Ecto neural progenitor cell (in vitro differentiated cells): ENCODE measurements around the gene IQCH.

ENCODE experiments used
- DNase-seq: peaks from one replicate; pipeline ENCODE4 v3.0.0-alpha.2; 2018; ENCODE audit warnings: low spot score

Gene IQCH

DNA sequence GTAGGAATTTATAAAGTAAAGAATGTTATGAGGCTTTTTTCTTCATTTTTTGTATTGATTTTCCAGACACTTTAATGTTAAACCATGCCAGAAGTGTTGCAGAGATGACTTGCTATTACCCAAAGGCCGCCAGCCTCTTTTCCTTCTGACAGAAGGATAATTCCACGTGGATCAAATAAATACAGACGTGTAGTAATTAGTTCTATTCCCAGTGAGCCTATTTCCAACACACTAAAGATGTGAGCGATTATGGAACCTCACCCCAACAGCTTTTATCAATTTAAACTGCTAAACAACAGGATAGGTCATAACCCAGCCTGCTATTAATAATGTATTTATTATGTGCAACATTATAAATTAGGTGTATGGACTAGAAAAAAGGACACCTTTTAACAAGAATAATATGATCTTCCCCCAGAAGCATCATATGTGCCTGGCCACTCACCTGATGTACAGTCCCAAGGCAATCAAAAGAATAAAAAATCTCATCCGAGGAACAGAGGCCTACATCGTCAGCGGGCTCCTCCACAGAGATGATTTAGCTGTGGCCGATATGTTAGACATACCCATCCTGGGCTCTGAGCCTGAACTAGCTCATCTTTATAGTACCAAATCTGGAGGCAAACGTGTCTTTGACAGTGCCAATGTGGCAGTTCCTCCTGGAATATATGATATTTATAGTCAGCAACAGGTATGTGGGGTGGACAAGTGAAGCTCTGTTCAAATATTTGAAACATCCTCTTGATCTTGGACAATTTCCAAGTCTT lies 140.5 kb downstream of the IQCH start:
- no peak for DNase-seq

DNA sequence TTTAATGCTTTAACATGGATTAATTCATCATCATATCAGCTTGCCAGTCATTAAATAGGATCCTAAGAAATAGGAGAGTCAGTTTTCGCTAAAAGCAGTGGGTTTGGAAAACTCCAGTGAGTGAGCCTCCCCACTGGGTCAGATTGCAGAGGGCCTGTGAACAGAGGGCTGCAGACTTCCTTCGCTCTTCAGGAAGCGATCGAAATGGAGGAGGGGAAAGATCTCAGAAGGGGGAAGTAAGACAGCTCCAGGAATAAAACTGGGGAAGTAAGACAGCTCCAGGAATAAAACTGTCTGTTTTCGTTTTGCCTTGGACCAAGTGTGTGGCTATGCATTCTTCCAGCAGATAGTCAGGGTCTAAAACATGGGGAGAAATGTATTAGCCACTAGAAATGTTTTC lies 141.5 kb downstream of the IQCH start:
- DNase-seq: no peak

DNA sequence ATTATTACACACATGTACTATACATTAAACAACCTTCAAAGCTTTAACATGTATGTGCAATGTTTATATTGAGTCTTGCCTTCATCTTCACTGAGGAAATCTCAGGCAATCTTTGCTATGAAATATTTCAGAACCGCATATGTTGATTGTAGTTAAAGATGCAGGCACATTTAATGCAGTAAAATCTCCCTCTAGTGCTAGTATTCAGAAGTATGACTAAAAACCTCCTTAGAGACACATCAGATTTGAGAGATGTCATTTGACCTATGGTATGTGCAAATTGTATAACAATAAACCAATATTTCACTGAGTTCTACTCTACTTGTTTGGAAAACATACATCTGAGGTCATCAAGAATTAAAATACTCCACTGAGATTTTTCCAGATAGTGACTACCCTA lies 142.6 kb downstream of the IQCH start:
- no peak for DNase-seq

DNA sequence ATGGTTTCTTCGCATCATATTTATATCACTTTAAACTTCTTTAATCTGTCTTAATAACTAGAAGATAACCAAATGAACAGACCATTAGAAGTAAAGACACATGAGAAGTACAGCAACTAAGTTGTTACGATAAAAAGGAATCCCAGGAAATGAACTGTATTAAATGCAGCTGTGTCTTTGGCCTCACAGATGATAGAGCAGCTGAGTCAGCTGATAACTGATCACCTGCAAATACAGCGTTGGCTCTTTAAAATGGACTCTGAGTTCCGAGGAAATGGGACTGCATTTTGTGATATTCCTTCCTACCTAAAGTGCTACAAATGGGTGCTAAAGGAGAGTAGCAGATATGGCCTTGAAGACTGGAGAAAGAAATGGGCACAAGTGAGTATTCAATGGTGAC lies 145.3 kb downstream of the IQCH start:
- DNase-seq: no peak

DNA sequence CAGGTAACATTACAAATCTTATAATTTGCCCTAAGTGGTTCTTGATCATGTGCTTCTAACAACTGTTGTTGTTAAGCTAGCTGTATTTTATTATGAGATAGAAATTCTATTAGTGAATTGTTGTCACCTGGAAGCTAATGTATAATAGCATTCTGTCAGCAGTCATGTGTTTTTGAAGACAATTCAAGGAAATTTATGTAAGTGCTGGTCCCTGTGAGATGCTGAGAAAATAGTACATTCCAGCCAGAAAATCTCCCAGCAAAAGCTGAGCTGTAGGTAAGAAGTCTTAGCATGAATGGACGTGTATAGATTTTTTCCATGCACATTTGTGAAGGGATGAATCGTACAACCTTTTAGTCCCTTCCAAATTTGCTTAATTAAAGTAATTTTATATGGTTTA lies 146.3 kb downstream of the IQCH start:
- DNase-seq: no peak

DNA sequence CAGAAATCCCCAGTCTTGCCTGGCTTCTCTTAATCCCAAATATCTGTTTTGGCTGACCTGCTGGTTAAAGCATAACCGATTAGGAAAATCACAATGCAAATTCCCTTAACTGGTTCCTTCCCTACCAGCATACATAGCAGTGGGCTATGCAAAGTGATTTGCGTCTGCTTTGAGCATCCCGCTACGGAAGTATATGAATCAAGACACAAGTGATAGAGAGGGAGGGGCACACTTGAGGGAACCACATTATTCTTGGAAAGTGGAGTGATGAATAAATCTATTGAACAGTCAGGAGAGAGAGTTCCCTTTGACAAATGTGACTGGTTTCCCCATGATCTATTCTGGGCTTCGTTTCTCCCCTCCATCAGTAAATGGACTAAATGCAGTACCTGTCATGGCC lies 146.8 kb downstream of the IQCH start:
- DNase-seq: no peak

DNA sequence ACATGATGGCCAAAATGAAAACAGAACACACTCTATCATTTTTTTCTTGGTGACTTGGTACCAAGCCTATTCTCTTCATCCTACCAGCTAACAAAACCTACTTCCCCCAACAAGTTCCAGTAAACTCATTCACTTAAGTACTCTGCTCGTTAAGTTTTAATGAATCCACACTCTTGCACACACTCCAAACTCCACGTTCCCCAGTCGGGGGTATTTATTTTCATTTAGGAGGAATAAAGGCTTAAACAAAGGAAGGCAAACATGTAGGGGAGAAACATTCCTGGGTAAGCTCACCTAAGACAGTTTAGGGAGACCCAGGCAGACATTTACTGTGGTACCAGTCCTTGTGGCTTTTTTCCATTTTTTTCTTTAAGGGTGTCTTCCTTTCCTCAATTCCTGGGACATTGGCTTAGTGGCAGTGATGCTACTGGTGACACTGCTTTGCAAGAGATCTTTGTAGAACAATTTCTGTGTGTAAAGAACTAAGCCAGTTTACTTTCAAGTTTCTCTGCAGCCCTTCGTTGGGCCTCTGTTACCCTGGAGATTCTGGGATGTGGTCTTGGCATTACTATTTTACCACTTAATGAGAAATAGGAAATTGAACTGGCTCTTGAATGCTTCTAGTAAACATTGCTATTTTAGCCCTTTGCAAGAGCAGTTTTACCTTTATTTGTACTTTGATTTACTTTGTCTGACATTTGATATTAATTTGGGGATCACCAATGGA lies 149.0 kb downstream of the IQCH start:
- no peak for DNase-seq

DNA sequence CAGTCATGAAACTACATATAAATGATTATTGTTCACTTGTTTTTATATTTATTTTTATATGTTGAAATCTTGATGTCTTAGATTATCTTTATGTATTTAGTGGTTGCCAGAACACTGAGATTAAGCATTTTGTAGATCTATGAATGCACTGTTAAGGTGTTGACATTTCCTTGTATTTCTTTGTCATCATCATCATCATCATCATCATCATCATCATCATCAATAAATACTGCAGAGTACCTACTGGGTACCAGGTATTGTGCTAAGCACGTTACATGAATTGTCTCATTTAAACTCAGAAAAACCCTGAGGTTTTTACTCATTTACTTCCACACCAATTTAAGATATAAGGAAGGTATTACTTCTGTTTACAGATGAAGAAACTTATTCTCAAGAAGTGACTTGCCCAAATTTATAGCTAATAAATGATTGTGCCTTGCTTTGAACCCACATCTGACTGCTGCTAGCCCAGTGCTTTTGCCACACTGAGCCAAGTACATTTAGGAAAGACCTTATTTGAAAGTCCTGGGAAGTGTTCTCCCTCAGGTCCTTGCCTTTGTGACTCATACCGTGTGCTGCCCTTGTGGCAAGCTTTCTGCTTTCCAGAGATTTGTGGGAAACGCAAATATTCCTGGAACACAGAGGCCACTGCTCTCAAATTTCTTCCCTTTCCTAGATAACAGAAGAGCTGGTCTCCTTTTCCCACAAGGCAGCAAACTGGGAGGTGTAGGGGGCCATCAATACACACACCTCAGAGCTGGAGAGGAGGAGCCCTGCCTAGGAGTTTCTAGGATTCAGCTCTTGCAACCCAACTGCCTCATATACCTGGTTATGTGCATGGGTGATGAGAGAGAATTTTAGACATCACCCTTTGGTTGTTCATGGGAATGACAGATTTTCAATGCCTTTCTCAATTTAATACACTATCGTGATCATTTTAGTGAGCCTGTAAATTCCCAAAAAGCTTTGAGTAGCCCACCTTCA lies 150.9 kb downstream of the IQCH start:
- DNase-seq: no peak

DNA sequence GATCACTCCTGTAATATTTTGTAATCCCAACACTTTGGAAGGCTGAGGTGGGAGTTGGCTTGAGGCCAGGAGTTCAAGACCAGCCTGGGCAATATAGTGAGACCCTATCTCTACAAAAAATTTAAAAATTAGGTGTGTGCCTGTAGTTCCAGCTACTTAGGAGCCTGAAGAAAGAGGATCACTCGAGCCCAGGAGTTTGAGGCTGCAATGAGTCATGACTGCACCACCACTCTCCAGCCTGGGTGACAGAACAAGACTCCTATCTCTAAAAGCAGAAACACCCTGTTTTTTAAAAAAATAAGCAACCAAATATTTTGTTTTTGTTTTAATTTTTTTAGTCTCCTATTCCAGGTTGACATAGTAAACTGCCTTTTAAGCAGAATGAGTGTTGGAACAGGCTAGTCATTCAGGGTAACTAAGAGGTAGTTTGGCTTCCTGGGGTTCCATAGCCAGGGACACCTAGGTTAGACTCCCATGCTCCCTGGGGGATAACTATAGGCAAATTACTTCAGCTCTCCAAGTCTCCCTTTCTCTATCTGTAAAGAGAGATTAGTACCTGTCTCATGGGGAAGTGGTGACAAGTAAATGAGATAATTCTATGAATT lies 151.8 kb downstream of the IQCH start:
- DNase-seq: no peak

DNA sequence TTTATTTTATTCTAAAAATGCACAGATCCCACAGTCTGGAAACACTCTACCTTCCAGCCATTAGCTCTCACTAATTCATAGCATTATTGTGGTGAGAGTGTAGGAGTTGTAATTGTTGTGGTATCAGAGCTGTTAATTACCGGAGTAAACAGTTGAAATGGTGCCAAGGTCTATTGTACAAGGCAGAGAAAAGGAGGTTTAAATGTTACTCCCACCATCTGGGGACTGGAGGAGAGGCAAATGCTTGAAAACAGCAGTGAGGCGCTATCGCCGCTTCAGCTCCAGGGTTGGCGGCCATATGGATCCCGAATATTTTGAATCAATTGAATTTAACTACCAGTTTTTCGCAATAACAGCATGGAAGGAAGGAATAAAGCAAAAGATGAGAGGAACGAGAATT lies 153.2 kb downstream of the IQCH start:
- no peak for DNase-seq

DNA sequence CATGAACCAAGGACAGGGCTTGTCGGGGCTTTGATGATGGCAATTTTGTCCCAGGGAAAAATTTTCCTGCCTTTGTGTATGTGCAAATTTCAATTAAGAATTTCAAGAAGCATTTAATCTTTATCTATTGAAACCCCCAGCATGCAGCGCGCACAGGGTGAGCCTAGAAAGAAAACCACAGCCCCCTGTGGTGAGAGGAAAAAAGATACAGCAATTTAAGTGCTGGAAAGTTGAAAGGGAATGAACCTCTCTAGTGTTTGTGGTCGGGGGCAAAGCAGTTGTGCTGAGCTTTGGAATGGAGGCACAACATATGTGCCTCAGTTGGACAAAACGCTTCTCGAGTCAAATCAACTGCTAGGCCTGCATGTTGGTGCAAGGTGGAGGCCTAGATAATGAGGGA lies 154.6 kb downstream of the IQCH start:
- no peak for DNase-seq

DNA sequence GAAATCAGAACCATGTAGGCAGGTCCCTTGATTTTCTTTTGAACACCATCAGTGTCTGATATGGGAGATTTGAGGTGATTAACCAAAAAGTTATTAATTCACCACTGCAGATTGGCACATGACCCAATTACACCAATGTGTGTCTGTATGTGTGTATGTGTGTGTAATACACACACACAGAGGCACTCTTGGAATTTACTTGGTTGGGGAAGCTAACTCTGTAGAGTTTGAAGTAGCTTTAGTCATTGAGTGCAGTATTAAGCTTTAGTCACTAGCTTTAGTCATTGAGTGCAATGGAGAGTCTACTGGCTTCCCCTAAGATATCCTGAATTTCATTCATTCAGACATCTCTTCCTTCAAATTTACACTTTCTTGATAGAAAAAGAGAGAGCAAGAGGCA lies 156.9 kb downstream of the IQCH start:
- no peak for DNase-seq

DNA sequence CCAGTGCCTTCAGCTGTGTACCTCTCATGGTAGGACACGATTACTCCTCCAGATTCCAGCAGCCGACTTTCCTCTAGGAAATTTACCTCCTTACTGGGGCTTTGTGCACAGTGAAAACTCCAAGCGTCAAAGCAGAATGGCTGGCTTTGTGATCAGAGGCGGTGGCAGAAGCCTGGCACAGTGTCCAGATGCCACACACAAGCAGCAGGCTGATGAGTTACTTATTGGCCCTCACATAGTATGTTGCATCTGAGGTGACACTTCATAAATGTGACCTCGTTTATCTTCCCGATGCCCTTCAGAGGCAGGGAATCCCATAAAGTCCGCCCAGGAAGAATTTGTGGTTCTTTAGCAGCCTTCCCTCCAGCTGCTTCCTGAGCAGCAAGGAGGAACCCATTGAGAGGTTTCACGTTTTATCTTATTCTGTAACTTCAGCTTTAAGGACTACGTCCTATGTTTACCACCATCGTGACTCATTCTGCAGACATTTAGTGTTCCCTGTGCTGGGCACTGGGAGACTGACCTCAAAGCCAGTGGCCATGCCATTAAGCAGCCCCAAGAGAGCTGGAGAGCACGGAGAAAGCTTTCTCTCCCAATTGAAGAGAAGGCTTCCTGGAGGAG lies 159.3 kb downstream of the IQCH start:
- no peak for DNase-seq

DNA sequence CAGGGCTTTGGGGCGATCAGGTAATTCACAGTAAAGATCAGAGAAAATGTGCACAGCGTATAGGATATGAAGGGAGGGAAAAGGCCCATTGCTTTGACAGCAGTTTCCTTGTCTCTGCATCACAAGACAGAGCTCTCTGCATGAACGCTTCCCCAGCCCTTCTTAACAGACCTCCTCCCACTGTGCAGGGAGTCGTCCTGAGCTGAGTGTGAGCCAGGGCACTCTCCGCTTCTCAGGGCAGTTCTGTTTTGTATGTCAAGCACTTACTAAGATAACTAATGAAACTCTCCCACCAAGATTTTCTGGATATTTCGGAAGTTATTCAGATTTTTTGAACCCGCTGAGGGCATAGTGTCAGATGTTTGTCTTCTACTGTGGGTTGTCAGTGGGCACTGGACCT lies 160.6 kb downstream of the IQCH start:
- no peak for DNase-seq

DNA sequence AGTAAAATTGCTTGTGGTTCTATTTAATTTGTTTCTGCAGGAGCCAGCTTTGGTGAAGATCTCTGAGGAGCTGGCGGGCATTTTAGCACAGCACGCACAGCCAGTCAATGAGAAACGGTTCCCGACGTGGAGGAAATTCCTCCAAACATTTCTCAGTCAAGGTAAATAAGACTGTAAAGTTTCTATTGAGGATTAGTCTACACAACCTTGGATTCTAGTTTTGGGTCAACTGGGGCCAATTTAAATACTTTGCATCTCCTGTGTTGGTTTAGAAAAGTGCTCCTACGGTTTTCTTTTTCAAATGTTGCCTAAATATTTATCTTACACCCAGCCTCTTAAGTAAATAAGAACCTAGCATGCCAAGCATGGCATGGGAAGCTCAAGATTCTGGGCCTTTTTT lies 162.3 kb downstream of the IQCH start:
- no peak for DNase-seq

DNA sequence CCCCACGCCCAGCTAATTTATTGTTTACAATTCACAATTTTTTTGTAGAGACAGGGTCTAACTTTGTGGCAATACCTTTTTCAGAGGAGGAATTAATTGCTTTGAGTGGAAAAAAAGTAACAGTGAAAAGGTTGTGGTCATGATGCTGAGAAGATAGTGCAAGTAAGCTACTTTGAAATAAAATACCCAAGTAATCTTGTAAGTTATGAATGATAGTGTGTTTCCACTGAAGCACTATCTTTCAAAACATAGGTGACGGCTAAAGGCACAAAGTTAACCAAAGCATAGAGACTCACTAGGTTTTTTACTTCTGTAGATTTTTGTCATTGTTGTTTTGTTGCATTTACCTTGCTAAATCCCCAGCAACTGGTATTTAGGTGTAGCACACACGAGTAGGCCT lies 165.1 kb downstream of the IQCH start:
- no peak for DNase-seq

DNA sequence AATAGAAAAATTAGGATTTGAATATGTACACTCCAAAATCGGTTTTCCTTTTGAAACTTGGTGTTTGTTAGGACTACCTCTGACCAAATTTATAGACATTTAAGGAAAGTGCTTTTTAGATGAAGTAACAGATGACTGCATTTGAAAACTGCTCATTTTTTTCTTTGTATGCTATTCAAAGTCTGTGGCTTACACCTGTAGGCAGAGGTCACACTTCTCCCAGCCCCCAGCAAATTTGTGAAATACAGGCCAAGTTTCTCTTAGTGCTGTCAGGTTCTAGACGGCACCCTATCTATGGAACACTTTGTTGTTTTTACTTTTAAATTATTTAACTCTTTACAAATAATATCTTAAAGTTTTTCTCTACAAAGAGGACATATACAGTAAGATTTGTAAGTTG lies 165.6 kb downstream of the IQCH start:
- no peak for DNase-seq

DNA sequence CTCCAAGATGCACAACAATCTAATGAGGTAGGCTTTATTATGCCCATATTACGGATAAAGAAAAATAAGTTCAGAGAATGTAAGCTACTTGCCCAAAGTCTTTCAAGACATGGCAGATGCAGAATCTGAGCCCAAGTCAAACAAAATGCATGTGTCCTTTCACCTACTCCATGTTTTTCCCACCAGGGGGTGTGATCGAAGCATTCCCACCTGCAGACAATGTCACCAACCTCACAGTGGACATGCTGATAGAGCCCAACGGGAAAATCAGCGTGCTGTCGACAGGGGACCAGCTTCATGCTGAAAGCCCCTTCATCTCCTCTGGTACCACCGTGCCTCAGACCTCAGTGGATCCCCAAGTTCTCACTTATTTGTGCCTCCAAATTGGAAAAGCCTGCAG lies 166.5 kb downstream of the IQCH start:
- no peak for DNase-seq

DNA sequence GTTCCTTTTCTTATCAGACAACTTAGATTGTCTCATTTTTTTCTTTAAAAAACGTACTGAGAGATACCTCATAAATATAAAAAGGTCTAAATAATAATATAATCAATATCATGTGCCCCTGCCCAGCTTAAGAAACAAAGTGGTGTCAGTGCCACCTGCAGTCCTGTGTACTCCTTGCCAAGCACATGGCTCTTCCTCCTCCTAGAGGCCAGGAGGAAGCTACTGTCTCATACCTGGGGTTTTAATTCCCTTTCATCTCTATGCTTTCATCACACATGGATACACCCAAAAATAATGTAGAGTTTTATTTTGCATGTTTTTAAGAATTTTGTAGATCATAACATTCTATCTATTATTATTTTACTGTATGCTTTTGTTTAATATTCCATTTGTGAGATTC lies 167.7 kb downstream of the IQCH start:
- DNase-seq: no peak

DNA sequence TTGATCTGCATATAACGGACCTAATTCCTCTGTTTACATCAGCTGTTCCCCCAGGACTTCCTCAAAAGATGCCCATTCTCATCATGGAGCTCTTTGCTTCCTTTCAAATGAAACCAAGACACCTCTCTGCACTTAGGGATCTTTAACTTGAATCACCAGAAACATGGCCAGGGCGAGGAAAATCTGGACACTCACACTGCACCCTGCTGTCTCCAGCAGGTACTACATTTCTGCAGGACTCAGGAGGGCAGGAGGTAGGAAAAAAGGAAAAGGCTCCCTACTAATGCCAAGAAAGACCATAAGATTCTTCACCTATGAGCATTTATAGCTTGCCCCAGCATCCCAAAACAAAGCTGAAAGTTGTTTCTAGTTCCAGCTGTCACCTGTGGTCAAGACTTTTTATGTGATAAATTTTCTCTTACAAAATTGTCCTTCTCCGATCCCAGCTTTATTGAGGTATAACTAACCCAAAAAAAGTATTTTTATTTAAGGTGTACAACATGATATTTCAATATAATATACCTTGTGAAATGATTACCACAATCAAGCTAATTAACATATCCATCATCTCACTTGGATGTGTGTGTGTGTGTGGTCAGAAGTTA lies 179.0 kb downstream of the IQCH start:
- peak; percentile 58 for DNase-seq
